ENCODE measurements around the gene TRAF2. TPM values are rescaled to one million over a fixed set of nuclear protein-coding genes. Genes with fewer than 3 reads are reported as not detected.
A peak's percentile ranks its signal among the peaks of the same experiment; 100 is the strongest.

Gene TRAF2
- total and polyA plus RNA-seq, 2 of the 13 experiments (the other 11 are each of a cell fraction or from before 2014, with no cell fraction given), result 12.4 to 13.6 TPM

- TF ChIP-seq ZHX2 (IDR thresholded peaks at IDR 0.05; ENCODE audit: low read depth) (peak; percentile 78; the same call in 1 of the 2 replicates), ZHX2 (CRISPR knock-in tag; IDR thresholded peaks at IDR 0.05; ENCODE audit: borderline replicate concordance) (no peak), DR1 (CRISPR knock-in tag; IDR thresholded peaks at IDR 0.05) (no peak), ZNF34 (CRISPR knock-in tag; IDR thresholded peaks at IDR 0.05; ENCODE audit: borderline replicate concordance) (no peak), POLR2A (IDR thresholded peaks at IDR 0.05; ENCODE audit: insufficient read depth in 1 of 2, low read depth in 2 of 2, low read length in 2 of 2) (no peak), TCF12 (IDR thresholded peaks at IDR 0.05) (no peak), TCF12 (CRISPR knock-in tag; IDR thresholded peaks at IDR 0.05) (no peak), TEAD2 (CRISPR knock-in tag; IDR thresholded peaks at IDR 0.05) (no peak), ZNF777 (CRISPR knock-in tag; IDR thresholded peaks at IDR 0.05) (peak; percentile 97; the same call in 1 of the 2 replicates), ZNF629 (CRISPR knock-in tag; conservative IDR thresholded peaks at IDR 0.05) (no peak), ZNF207 (IDR thresholded peaks at IDR 0.05; ENCODE audit: borderline replicate concordance) (no peak), ZNF614 (CRISPR knock-in tag; IDR thresholded peaks at IDR 0.05; ENCODE audit: borderline replicate concordance) (no peak), WIZ (CRISPR knock-in tag; IDR thresholded peaks at IDR 0.05) (no peak), PHF20 (CRISPR knock-in tag; IDR thresholded peaks at IDR 0.05) (0 out of 2 replicates have a peak, but pooled peaks have one; percentile 24), ZNF547 (CRISPR knock-in tag; IDR thresholded peaks at IDR 0.05) (peak; percentile 84; the same call in 1 of the 2 replicates), SIN3A (IDR thresholded peaks at IDR 0.05; ENCODE audit: borderline replicate concordance, low read depth, low read length) (0 out of 2 replicates have a peak, but pooled peaks have one; percentile 19), FOXA3 (CRISPR knock-in tag; IDR thresholded peaks at IDR 0.05) (no peak), RFX5 (IDR thresholded peaks at IDR 0.05; ENCODE audit: low read depth, low read length) (no peak)
- TF ChIP-seq, protein P1, sequence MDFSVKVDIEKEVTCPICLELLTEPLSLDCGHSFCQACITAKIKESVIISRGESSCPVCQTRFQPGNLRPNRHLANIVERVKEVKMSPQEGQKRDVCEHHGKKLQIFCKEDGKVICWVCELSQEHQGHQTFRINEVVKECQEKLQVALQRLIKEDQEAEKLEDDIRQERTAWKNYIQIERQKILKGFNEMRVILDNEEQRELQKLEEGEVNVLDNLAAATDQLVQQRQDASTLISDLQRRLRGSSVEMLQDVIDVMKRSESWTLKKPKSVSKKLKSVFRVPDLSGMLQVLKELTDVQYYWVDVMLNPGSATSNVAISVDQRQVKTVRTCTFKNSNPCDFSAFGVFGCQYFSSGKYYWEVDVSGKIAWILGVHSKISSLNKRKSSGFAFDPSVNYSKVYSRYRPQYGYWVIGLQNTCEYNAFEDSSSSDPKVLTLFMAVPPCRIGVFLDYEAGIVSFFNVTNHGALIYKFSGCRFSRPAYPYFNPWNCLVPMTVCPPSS (IDR thresholded peaks at IDR 0.05), result no peak
- TF ChIP-seq, protein P2, sequence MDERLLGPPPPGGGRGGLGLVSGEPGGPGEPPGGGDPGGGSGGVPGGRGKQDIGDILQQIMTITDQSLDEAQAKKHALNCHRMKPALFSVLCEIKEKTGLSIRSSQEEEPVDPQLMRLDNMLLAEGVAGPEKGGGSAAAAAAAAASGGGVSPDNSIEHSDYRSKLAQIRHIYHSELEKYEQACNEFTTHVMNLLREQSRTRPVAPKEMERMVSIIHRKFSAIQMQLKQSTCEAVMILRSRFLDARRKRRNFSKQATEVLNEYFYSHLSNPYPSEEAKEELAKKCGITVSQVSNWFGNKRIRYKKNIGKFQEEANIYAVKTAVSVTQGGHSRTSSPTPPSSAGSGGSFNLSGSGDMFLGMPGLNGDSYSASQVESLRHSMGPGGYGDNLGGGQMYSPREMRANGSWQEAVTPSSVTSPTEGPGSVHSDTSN (CRISPR knock-in tag; IDR thresholded peaks at IDR 0.05), result no peak
- TF ChIP-seq, protein P3, sequence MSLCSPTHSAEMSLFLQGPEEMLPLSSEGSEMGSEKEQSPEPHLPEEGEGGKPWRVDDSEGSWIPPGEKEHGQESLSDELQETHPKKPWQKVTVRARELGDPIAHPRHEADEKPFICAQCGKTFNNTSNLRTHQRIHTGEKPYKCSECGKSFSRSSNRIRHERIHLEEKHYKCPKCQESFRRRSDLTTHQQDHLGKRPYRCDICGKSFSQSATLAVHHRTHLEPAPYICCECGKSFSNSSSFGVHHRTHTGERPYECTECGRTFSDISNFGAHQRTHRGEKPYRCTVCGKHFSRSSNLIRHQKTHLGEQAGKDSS (CRISPR knock-in tag; IDR thresholded peaks at IDR 0.05; ENCODE audit: borderline replicate concordance, low read depth), result no peak
- TF ChIP-seq, protein P4, sequence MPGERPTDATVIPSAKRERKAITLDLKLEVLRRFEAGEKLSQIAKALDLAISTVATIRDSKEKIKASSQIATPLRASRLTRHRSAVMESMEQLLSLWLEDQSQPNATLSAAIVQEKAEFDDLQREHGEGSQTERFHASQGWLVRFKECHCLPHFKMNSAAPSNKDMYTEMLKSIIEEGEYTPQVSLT (CRISPR knock-in tag; IDR thresholded peaks at IDR 0.05; ENCODE audit: borderline replicate concordance, low read depth), result no peak
Observed at GRCh38 chr9:136847088-136847825, 39.1 kb upstream of the TRAF2 start (continued).
